Cardiac septum (tissue), 1 donor: Measurements from ENCODE around the gene ATP10B. TPM values are rescaled to one million over a fixed set of nuclear protein-coding genes. Genes with fewer than 3 reads are reported as not detected.

ENCODE experiments used
- DNase-seq: peaks from one replicate; pipeline ENCODE4 v3.0.0-alpha.2; 2020; ENCODE audit warnings: low spot score
- intact Hi-C: fragments of 100-400 bp; cut with DNase I; formaldehyde crosslinking; loops from one replicate; pipeline ENCODE4 v1.14.0; 2022
- total RNA-seq: library from RNA; stranded (reverse); fragmentation: NEBNext Ultra II Directional; extraction: Animal tissue kit (Norgen Biotek cat#: 25700); gene quantifications from one replicate; pipeline ENCODE4 v1.2.1, GENCODE V29; 2021
- donor health status: DM: no; HTN: no; CAD: no.

The ATP10B gene
- total RNA-seq, 1 donor from 2014 or later, result not detected

- DNase-seq, result no peak
- intact Hi-C loops, result no loop called here
These were observed 247.5 kb downstream of the ATP10B start for GRCh38 chr5:160604484-160604883.

- DNase-seq, result no peak
- intact Hi-C loops, result no loop called here
These were observed 249.3 kb downstream of the ATP10B start for GRCh38 chr5:160602744-160603143.

DNA sequence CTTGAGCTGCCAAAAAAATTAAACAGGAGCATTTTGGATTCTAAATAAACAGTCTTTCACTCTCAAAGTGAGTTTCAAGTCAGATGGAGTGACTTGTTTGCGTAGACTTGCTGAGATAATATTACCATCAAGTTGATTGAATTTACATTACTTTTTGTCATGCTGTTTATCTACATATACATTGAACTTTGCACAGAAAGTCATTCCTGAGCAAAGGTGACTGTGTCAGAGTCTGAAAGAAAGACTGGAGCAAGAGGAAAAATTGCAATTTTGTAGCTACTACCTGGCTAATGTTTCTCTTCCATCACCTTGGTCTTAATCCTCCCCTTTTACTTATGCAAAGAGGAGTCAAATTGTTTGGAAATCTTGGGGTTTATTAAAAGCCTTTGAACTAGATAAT, 251.0 kb downstream of the ATP10B start:
- intact Hi-C loops, result no loop called here
- DNase-seq, result no peak

- DNase-seq, result no peak
- intact Hi-C loops, result no loop called here
These were observed 278.7 kb downstream of the ATP10B start for GRCh38 chr5:160573318-160573717.

DNA sequence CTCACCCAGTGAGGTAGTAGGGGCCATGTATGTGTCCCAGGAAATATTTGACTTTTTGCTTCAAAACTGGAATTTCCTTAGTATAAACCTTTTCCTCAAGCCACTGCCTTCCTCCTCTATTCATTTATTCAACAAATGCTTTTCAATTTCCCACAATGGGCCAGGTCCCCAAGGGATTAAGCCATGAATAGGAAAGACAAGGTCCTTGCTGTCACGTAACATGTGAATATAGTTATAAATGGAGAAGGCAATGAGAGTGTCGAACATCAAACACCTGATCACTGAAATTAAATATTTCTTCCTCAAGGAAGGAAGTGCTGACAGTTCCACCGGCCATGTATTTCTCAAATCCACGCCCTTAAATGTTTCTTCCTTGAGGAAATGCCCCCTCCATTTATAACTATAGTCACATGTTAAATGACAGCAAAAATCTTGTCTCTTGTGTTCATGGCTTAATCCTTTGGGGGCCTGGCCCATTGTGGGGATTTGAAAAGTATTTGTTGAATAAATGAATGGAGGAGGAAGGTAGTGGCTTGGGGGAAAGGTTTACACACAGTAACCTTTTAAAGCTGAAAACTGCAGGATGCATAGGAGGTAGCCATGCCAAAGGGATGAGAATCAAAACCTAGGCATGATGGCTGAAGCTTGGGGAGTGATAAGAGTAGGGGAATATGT, 284.8 kb downstream of the ATP10B start:
- DNase-seq, result no peak
- intact Hi-C loops, result no loop called here

DNA sequence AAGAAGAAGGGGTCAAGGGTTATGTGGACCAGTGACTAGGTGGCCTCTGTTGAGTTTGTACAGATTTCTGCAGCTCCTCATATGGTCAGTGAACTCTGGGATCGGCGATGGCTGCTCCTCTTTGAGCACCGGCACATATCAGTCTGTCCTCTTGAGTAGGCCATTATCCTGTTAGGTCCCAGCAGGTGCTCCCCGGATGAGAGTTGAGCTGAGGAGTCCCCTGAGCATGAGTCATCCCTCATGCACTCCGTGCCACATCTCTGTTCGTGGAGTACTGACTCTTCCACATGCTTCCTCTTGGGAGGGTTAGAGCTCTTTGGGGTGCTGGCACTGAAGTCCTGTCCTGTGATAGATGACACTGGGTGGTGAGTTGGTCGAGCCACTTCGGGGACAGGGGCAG, 286.6 kb downstream of the ATP10B start:
- DNase-seq, result no peak
- intact Hi-C loops, result no loop called here

DNA sequence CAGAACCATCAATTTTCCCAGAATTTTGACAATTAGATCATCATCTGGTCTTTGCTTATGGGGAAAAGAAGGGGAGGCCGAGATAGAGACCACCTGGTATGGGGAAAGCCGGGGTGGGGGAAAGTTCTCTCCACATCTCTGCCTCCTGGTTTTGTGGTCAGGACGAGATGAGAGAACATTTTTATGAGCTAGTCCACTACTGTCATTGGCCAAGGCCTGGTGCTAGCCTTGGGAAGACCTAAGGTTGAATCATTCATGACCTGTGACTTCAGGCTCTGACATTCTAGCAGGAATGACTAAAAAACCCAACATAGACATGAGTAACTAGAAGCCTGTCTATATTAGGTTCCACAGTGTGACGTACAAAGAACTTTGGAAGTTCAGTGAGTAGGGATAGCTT, 295.2 kb downstream of the ATP10B start:
- no peak for DNase-seq
- intact Hi-C loops, result no loop called here

DNA sequence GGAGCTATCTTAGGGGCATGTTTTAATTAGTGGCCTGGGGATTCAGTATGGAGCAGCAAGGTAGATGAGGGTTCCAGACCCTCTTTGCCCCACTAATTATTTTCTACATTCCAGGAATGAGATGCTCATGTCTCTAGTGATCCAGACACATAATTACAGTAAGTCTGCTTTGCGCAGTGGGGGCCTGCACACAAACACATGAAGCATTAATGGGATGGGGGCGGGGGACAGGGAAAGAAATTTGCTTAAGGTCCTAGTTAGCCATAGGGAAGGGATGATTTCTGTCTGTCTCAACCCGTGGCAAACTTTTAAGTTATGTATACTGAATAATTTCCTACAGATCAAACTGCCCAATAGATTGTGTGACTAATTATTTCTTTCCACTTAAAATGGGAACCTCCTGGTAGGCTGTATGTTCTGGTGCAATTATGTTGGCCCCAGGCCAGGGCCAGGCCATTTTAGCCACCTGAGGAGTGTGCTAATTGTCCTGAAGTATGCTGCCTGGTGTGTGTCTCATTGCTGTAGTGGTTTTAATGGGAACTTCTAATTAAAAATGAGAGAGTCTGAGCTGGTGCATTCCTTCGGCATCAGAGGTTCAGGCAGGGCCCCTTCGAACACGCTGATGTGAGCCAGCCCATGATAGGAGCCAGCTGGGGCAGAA, 295.9 kb downstream of the ATP10B start:
- intact Hi-C loops, result no loop called here
- no peak for DNase-seq

GRCh38 chr5:160555581-160555970, 296.4 kb downstream of the ATP10B start:
- intact Hi-C loops, result no loop called here
- no peak for DNase-seq

- intact Hi-C loops, result no loop called here
- DNase-seq, result no peak
These were observed 301.9 kb downstream of the ATP10B start for GRCh38 chr5:160550075-160550474.

DNA sequence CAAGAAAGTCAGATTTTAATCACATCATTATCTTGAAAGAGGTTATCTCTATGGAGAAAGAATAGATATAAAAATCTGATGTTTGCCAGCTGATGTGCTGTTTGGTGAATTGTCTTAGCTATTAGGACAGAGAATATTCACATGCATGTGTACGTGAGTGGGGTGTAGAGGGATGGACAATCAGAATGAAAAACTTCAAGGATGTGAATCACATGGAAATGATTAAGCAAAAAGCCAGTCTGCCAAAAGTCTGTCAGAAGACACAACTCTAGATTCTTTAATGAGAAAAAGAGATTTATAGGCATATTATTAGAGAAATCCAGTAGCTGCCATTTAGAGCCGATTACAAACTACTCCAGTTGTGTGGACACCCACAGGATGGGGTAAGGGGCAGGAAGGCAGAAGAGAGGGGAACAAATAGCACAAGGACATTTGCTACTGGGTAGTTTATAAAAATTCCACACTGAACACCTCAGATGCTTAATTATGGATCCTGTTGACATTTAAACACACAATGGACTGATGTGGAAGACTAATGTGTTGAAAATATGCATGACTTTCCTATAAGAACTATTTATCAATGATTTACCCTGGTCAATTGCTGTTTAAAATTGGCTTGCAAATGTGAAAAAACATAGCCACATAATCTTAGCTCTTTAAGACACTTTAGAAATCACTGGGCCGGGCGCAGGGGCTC, 302.9 kb downstream of the ATP10B start:
- no peak for DNase-seq
- intact Hi-C loops, result no loop called here

DNA sequence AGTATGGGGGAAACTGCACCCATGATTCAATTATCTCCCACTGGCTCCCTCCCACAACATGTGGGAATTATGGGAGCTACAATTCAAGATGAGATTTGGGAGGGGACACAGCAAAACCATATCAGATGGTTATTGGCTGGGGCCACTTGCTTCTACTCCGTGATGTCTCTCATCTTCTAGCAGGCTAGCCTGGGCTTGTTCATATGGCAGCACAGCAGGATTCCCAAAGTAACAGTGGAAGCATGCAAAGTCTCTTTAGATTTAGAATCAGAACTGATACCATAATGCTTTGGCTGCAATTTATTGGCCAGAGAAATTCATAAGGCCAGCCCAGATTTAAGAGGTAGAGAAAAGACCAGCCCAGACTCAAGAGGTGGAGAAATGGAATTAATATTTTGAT, 304.1 kb downstream of the ATP10B start:
- intact Hi-C loops, result no loop called here
- DNase-seq, result no peak

- DNase-seq, result no peak
- intact Hi-C loops, result no loop called here
These were observed 304.9 kb downstream of the ATP10B start for GRCh38 chr5:160547061-160547460.

- intact Hi-C loops, result no loop called here
- no peak for DNase-seq
These were observed 306.2 kb downstream of the ATP10B start for GRCh38 chr5:160545832-160546231.

DNA sequence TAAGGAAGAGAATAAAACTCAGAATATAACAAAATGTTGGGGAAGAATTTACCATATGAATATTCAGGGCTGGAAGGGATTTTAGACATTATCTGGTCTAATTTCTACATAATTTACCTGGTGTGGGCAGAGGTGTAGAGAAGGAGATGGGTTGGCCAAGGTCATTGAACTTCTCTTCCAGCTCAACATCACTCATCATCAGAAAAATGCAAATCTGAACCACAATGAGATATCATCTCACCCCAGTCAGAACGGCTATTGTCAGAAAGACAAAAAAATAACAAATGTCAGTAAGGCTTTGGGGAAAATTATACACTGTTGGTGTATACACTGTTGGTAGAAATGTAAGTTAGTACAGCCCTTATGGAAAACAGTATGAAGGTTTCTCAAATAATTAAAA, 308.6 kb downstream of the ATP10B start:
- DNase-seq, result no peak
- intact Hi-C loops, result no loop called here

DNA sequence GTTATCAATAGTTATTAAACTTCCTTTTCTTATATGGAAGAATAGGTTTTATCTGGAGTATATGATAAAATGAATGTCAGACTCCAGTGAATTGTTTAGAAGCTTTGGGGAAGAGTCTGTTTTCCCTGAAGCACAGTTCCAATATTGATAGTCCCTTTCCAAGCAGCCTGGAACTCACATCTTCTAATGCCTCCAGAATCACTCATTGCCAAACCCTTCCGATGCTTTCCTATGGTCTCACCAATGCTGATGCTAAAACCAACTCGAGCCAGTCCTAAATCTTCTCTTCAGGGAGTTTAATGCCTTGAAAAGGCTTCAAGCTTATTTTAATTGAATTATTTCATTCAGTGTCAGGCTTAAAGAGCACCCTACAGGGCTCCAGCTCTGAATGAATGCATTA, 309.2 kb downstream of the ATP10B start:
- DNase-seq, result no peak
- intact Hi-C loops, result no loop called here

DNA sequence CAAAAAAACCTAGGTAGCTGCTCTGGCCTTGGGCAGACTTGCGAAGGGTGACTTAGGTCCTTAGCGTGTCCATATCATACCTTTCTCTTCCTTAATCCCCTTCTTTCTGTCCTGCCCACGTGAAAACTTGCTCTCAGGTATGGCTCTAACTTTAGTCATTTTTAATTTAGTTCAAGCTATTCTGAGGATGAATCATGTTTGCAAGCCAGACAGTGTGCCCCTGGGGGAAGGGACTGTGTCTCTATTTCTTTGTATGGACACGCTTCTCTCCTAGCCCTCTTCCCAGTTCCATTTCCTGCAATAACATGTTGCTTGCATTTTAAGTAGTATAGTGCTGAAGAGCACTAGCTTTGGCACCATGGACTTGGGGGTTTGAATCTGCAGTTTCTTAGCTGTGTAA, 309.7 kb downstream of the ATP10B start:
- no peak for DNase-seq
- intact Hi-C loops, result no loop called here

DNA sequence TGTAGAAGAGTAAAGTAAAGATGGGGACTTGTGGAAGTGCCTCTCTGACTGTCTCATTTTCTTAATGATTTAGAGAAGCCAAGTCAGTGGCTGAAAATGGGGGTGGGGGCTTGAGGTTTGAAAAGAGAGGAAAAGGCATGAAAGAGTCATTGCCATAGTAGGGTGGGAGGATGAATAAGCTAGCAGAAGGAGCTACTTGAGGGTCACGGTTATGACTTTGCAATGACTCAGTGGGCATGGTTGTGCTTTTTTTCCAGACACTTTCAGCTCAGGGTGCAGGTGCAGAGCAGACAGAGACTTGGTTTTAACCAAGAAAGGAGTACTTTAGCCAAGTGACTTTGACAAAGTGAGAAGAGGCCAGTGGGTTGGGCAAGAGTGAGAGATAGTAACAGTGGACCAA, 312.6 kb downstream of the ATP10B start:
- intact Hi-C loops, result no loop called here
- no peak for DNase-seq

GRCh38 chr5:160537940-160538339, 314.1 kb downstream of the ATP10B start:
- intact Hi-C loops, result no loop called here
- no peak for DNase-seq

- intact Hi-C loops, result no loop called here
- DNase-seq, result no peak
These were observed 314.9 kb downstream of the ATP10B start for GRCh38 chr5:160537116-160537515.

GRCh38 chr5:160534914-160535313, 317.1 kb downstream of the ATP10B start:
- no peak for DNase-seq
- intact Hi-C loops, result no loop called here
